Ovary (tissue), 9 donors: Measurements from ENCODE around the gene INPP5E. TPM values are rescaled to one million over a fixed set of nuclear protein-coding genes. Genes with fewer than 3 reads are reported as not detected.
"Not testable (repeated sequence)": the region's sequence is repeated elsewhere in the genome, so short reads cannot be mapped to it uniquely, and the experiment has no call there.

Experiments used
- DNase-seq, 5 donors: peaks; one replicate each; pipeline ENCODE4 v3.0.0-alpha.2; 2019 to 2020
- H3K27ac ChIP-seq, 2 donors: fragments of 200-600 bp; one replicate each; pipeline versions ENCODE4 v1.5.1 to v1.8.0; 2019 to 2022
- H3K27me3 ChIP-seq: fragments of 200-600 bp; one replicate; pipeline ENCODE4 v1.8.0; 2022
- H3K36me3 ChIP-seq: fragments of 200-600 bp; sonication (generic); one replicate; pipeline ENCODE4 v1.5.1; 2019
- H3K4me1 ChIP-seq: one replicate; pipeline ENCODE4 v1.8.1; 2013; ENCODE audit warnings: mild to moderate bottlenecking, moderate library complexity; ENCODE audit not compliant: insufficient read depth
- H3K4me3 ChIP-seq: fragments of 200-600 bp; sonication (generic); one replicate; pipeline ENCODE4 v1.5.1; 2017
- H3K9me3 ChIP-seq, 2 donors: fragments of 200-600 bp in 1 of 2; sonication (generic) in 1 of 2; one replicate each; pipeline versions ENCODE4 v1.5.1 to v1.8.1; 2013 to 2019; ENCODE audit warnings: mild to moderate bottlenecking in 1 of 2, moderate library complexity in 1 of 2
- EP300 ChIP-seq: sonication (generic); formaldehyde crosslinking; IDR thresholded peaks from one replicate; pipeline ENCODE4 v1.6.1; 2017; ENCODE audit warnings: antibody characterized with exemption
- POLR2A ChIP-seq: fragments of 450-650 bp; IDR thresholded peaks from one replicate; pipeline ENCODE4 v1.6.1; 2017; ENCODE audit warnings: antibody characterized with exemption, mild to moderate bottlenecking, moderate library complexity
- WGBS, 3 donors: extraction: QIAGEN DNeasy Blood & Tissue Kit in 1 of 3; methylation state at CpG; one replicate each; pipeline versions ENCODE4 v1.1.5 to v1.1.7; 2013 to 2017; 5-methylcytosine and 5-hydroxymethylcytosine counted together
- intact Hi-C, 4 donors: fragments of 100-400 bp; cut with DNase I; formaldehyde crosslinking; loops; one replicate each; pipeline versions ENCODE4 v1.11.0 to v1.15.1; 2022 to 2023
- polyA plus RNA-seq, 2 donors: library from polyadenylated mRNA; stranded (reverse); fragments of 200-250 nt in 1 of 2; fragments of 350-450 nt in 1 of 2; fragmentation: Illumina TruSeq in 1 of 2; extraction: RNeasy Lipid Tissue Mini Kit (QIAGEN cat#74804) in 1 of 2; gene quantifications; one replicate each; pipeline ENCODE4 v1.2.3, GENCODE V29; 2013 to 2014
- total RNA-seq, 7 donors: library from RNA; depleted of rRNA in 2 of 7; stranded (reverse); fragments of >200 nt in 2 of 7; fragmentation: NEBNext Ultra II Directional in 3 of 7; extraction: Animal tissue kit (Norgen Biotek cat#: 25700) in 3 of 7; gene quantifications; one replicate each; pipeline versions ENCODE4 v1.1.0 to v1.2.4, GENCODE V29; 2016 to 2023
- TF ChIP-seq, protein P1 (sequence below), 3 donors: fragments of 450-650 bp in 2 of 3; fragments of 200-600 bp in 1 of 3; IDR thresholded peaks; one replicate each; pipeline versions ENCODE4 v1.5.1 to v1.8.0; 2016 to 2022; ENCODE audit warnings: antibody characterized with exemption in 3 of 3, mild to moderate bottlenecking in 1 of 3
- donor health status: DM: no; HTN: no; CAD: no; lungs with moderate emphysema.
- donor health status: DM: no; HTN: no; CAD: no.
- donor health status: Bipolar disorder and iron deficiency.
- donor health status: DM: yes; HTN: yes; CAD: no.
- donor health status: DM: no; HTN: no; CAD: no.
- donor health status: DM: yes; HTN: yes; CAD: no.

The INPP5E gene
- total and polyA plus RNA-seq, 9 donors, result 3.4 to 18.5 (median 15.0) TPM

DNA sequence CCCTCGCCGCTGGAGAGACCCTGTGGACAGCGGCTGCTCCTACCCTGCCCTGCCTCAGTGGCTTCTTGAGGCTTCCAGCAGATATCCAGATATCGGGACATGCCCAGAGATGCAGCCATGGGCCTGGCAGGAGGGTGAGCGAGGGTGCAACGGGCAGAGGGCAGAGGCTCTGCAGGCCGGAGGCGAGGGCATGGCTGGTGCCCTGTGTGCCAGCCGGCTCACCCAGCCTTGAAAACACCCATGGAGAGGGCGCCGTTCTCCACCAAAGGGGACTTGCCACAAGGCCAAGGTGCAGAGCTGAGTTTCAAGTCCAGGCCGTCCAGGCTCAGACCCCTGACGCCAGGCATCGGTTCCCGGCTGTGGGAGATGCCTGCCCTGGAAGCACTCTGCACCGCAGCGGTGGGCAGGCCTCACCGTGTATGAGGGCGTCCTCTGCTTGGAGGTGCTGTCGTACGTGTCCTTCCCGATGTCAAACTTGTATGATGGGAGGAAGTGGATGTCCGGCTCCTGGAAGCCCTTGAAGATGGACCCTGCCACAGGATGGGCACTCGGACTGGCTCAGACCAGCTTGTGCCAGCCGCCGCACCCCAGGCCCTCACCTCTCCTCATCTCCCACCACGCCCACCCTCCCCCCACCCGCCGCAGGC lies 8.9 kb downstream of the INPP5E start:
- DNase-seq, result no peak
- intact Hi-C loops, result no loop called here
- H3K9me3 ChIP-seq, result no peaks in the 10 kb centered on the region
- WGBS, 3 donors, result 89 to 93% (median 92%) methylated on average over 29 of the region's 29 CpGs
- no peaks in the 10 kb centered on the region for H3K4me1 ChIP-seq
- no peak overlapping the region for H3K27ac ChIP-seq
- H3K4me3 ChIP-seq, result no peak overlapping the region
- no peak for TF ChIP-seq EP300
- TF ChIP-seq, protein P1, sequence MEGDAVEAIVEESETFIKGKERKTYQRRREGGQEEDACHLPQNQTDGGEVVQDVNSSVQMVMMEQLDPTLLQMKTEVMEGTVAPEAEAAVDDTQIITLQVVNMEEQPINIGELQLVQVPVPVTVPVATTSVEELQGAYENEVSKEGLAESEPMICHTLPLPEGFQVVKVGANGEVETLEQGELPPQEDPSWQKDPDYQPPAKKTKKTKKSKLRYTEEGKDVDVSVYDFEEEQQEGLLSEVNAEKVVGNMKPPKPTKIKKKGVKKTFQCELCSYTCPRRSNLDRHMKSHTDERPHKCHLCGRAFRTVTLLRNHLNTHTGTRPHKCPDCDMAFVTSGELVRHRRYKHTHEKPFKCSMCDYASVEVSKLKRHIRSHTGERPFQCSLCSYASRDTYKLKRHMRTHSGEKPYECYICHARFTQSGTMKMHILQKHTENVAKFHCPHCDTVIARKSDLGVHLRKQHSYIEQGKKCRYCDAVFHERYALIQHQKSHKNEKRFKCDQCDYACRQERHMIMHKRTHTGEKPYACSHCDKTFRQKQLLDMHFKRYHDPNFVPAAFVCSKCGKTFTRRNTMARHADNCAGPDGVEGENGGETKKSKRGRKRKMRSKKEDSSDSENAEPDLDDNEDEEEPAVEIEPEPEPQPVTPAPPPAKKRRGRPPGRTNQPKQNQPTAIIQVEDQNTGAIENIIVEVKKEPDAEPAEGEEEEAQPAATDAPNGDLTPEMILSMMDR (IDR thresholded peaks at IDR 0.05), result no peak
- no peaks in the 10 kb centered on the region for H3K36me3 ChIP-seq
- no peaks in the 10 kb centered on the region for H3K27me3 ChIP-seq

DNA sequence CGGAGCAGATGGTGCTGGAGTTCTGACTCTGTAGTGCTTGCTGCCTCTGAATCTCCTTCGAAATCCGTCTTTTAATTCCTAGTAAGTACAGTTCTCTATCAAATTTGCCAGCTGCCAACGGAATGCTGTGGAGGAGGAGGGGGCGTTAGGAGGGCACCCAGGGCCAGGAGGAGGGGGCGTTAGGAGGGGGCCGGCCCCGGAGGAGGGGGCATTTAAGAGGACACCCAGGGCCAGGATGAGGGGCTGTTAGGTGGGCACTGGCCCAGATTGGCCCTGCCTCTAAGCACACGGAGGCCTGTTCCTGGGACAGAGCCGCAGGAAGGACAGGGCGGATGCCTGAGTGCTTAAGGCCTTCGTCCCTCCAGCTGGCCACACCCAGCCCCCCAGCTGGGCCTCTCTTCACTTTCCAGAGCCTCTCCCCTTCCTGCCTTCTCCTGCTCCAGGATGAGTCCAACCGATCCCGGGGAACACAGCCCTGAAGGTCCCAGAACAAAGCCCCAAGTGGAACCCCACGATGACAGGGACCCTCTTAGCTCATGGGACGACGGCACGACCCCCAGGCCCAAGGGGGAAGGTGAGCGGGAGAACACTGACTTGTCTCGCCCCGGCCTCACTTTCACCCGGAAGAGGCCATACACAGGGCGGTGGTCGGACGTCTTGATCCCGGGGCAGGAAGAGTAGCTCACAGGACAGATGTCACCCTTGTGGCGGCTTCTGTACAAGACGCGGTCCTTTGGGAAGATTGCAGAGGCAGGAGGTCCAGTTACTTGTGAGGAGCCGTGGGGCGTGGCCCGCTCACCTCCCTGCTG lies 9.8 kb downstream of the INPP5E start:
- no peak for DNase-seq
- intact Hi-C loops, result no loop called here
- Histone ChIP-seq H3K27ac (no peak overlapping the region), H3K27me3 (no peaks in the 10 kb centered on the region), H3K9me3 (no peaks in the 10 kb centered on the region), H3K4me3 (no peak overlapping the region), H3K4me1 (no peaks in the 10 kb centered on the region), H3K36me3 (no peaks in the 10 kb centered on the region)
- TF ChIP-seq POLR2A, result no peak
- TF ChIP-seq, protein P1 (IDR thresholded peaks at IDR 0.05), result no peak
- TF ChIP-seq EP300, result no peak
- WGBS, 3 donors, result 68 to 76% (median 76%) methylated on average over 32 of the region's 32 CpGs

DNA sequence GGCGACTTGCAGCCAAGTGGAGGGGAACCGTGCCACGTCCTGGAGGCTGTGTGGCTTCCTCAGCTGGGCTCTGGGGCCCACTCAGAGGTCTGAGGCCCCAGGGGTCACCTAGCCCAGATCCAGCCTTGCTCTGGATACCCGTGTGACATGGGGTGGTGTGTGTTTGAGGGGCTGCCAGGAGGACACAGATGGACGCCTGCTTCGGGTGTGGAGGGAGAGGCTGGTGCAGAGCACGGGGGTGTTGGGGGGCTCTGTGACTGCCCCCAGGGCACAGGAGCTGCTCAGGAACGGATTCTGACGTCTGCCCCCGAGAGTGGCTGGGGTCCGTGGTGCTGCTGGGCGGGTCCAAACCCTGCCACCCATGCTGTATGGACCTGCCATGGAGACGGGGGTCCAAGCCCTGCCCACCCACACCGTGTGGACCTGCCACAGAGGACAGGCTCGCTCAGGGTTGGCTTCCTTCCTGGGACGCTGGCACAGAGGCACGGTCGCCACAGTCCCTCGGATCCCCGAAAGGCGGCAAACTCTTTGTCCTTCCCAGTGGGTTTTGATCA lies 10.5 kb downstream of the INPP5E start:
- WGBS, 3 donors, result 78 to 82% (median 81%) methylated on average over 21 of the region's 21 CpGs
- no peaks in the 10 kb centered on the region for H3K27me3 ChIP-seq
- no peaks in the 10 kb centered on the region for H3K4me1 ChIP-seq
- intact Hi-C loops, result no loop called here
- H3K4me3 ChIP-seq, result no peak overlapping the region
- no peak overlapping the region for H3K27ac ChIP-seq
- no peaks in the 10 kb centered on the region for H3K9me3 ChIP-seq
- no peaks in the 10 kb centered on the region for H3K36me3 ChIP-seq
- no peak for DNase-seq
- TF ChIP-seq EP300 (no peak), POLR2A (no peak)
- TF ChIP-seq, protein P1 (IDR thresholded peaks at IDR 0.05), result no peak

DNA sequence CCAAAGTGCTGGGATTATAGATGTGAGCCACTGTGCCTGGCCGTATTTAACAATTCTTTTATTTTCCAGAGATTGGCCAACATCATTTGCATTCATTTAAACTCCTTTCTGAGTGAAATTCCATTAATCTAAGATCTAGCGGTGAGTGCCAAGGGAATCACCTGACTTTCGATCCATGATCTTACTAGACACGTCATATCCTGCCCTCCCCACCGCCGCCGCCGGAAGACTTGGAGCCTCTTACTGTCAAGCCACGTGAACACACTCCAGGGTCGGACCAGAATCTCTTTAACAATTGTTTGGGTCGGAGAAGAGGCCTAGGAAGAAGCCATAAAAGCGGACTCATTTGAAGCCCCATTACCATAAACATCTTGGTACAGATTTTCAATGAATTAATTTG lies 12.9 kb downstream of the INPP5E start:
- H3K27me3 ChIP-seq, result no peaks in the 10 kb centered on the region
- no peaks in the 10 kb centered on the region for H3K4me1 ChIP-seq
- 80 to 85% (median 81%) methylated on average over 12 of the region's 12 CpGs for WGBS, 3 donors
- no peaks in the 10 kb centered on the region for H3K36me3 ChIP-seq
- intact Hi-C loops, result no loop called here
- H3K9me3 ChIP-seq, result no peaks in the 10 kb centered on the region
- H3K4me3 ChIP-seq, result no peak overlapping the region
- H3K27ac ChIP-seq, result no peak overlapping the region
- TF ChIP-seq, protein P1 (IDR thresholded peaks at IDR 0.05), result no peak
- TF ChIP-seq EP300 (no peak), POLR2A (no peak)
- no peak for DNase-seq

DNA sequence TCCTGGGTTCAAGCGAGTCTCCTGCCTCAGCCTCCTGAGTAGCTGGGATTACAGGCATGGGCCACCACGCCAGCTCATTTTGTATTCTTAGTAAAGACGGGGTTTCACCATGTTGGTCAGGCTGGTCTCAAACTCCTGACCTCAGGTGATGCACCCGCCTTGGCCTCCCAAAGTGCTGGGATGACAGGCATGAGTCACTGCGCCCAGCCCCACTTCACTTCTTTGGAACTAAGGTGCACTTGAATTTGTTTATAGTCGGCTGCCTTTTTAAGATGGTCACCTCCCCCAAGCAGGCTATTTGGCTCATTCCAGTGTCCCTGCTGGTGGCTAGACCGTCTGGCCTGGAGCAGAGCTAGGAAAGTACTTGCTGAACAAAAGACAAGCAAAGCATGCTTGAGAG lies 14.3 kb downstream of the INPP5E start:
- H3K27ac ChIP-seq, intact Hi-C loops, H3K4me3 ChIP-seq, H3K9me3 ChIP-seq, DNase-seq, H3K27me3 ChIP-seq, H3K4me1 ChIP-seq, H3K36me3 ChIP-seq: not testable (repeated sequence)
- 75 to 78% (median 77%) methylated on average over 7 of the region's 7 CpGs for WGBS, 3 donors
